GM13977 (cell line): ENCODE results near the gene HTRA2.

Source experiments
- DNase-seq: peaks from one replicate; pipeline ENCODE4 v3.0.0; 2012; ENCODE audit warnings: low spot score
- in situ Hi-C: fragments of 300-500 bp; cut with MboI; formaldehyde crosslinking; loops from one replicate; pipeline ENCODE4 v1.12.0; 2022; ENCODE audit warnings: low sequenced_read_pairs, low pct_unique_long_range_greater_than_20kb, mixed read lengths, inconsistent platforms; ENCODE audit not compliant: unreplicated experiment
- TF ChIP-seq, protein P1 (sequence below): IDR thresholded peaks from 2 replicates; pipeline ENCODE4 v1.5.1; 2012; ENCODE audit warnings: mild to moderate bottlenecking, control low read depth; ENCODE audit not compliant: insufficient read depth; ENCODE audit errors: extremely low read depth, missing control alignments

HTRA2 gene

DNA sequence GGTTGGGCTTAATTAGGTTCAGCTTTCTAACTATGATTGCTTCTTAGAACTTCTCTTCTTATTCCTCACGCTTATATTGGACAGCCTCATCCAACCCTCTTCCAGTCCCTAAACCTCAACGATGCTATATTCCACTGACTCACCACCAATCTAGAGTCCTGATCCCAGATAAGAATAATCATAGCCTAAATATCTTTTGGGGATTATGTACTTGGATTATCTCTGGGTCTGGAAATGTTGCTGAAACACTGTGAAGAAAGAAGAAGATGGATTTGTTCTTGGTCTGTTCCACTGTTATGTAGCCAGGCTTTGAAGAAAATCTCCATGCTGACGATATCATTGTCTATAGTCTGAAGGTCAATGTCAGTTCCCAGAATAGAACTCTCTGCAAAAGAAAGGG lies 51.7 kb downstream of the HTRA2 start:
- in situ Hi-C loops = loop anchor here (25.0 kb wide), 1 partner anchor 94 kb away; the partner anchor contains the start of genes CCDC142, LBX2 and TTC31
- no peak for DNase-seq
- TF ChIP-seq, protein P1, sequence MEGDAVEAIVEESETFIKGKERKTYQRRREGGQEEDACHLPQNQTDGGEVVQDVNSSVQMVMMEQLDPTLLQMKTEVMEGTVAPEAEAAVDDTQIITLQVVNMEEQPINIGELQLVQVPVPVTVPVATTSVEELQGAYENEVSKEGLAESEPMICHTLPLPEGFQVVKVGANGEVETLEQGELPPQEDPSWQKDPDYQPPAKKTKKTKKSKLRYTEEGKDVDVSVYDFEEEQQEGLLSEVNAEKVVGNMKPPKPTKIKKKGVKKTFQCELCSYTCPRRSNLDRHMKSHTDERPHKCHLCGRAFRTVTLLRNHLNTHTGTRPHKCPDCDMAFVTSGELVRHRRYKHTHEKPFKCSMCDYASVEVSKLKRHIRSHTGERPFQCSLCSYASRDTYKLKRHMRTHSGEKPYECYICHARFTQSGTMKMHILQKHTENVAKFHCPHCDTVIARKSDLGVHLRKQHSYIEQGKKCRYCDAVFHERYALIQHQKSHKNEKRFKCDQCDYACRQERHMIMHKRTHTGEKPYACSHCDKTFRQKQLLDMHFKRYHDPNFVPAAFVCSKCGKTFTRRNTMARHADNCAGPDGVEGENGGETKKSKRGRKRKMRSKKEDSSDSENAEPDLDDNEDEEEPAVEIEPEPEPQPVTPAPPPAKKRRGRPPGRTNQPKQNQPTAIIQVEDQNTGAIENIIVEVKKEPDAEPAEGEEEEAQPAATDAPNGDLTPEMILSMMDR = no peak

DNA sequence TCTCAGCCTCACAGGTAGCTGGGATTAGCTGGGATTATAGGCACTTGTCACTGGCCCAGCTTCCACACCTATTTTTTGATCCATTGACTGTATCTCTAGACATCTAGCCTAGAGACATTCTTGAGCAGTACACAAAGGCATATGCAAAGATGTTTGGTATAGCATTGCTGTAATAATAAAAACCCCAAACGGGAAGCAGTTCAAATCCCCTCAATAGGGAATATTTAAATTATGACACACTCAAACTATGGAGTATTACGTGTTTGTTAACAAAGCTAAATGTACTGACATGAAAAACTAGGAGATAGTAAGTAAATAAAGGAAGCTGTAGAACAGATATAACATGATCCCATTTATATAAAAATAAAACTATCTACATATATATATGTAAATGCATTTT lies 52.5 kb downstream of the HTRA2 start:
- in situ Hi-C loops = loop anchor here (25.0 kb wide), 1 partner anchor 95 kb away; the partner anchor contains the start of genes CCDC142, LBX2 and TTC31
- TF ChIP-seq, protein P1 = no peak
- no peak for DNase-seq
